Putamen (tissue), 1 donor: ENCODE measurements around the gene TXNDC17.
"Not testable (repeated sequence)": the region's sequence is repeated elsewhere in the genome, so short reads cannot be mapped to it uniquely, and the experiment has no call there.

Source experiments
- DNase-seq: peaks from one replicate; pipeline ENCODE4 v3.0.0-alpha.2; 2016; ENCODE audit warnings: low spot score

TXNDC17 gene

GRCh38 chr17:6640536-6641246 lies at the start of gene TXNDC17, which contains the start of gene KIAA0753:
TXNDC17 (plus strand) TSS chr17:6641060; CDS start chr17:6641083, 23 bp downstream.
KIAA0753 (minus strand) TSS chr17:6640711; CDS start chr17:6635103, 5,608 bp downstream.
- peak; percentile 88 for DNase-seq

- no peak for DNase-seq
These were observed 49.2 kb upstream of the TXNDC17 start for GRCh38 chr17:6591599-6592158.

GRCh38 chr17:6592173-6592572 lies 48.7 kb upstream of the TXNDC17 start:
- no peak for DNase-seq

- DNase-seq, result not testable (repeated sequence)
These were observed 47.5 kb upstream of the TXNDC17 start for GRCh38 chr17:6593371-6593770.

GRCh38 chr17:6596081-6596480 lies 44.8 kb upstream of the TXNDC17 start:
- no peak for DNase-seq

- DNase-seq, result no peak
These were observed 44.3 kb upstream of the TXNDC17 start for GRCh38 chr17:6596511-6596910.

- no peak for DNase-seq
These were observed 43.9 kb upstream of the TXNDC17 start for GRCh38 chr17:6596941-6597340.

- DNase-seq, result no peak
These were observed 43.1 kb upstream of the TXNDC17 start for GRCh38 chr17:6597727-6598126.

GRCh38 chr17:6599364-6599763 lies 41.5 kb upstream of the TXNDC17 start:
- DNase-seq, result peak; percentile 58

GRCh38 chr17:6602141-6602540 lies 38.7 kb upstream of the TXNDC17 start:
- DNase-seq, result no peak

GRCh38 chr17:6603744-6604325 lies 37.0 kb upstream of the TXNDC17 start:
- DNase-seq, result no peak

- no peak for DNase-seq
These were observed 35.7 kb upstream of the TXNDC17 start for GRCh38 chr17:6605142-6605541.

- DNase-seq, result no peak
These were observed 32.5 kb upstream of the TXNDC17 start for GRCh38 chr17:6608321-6608720.

- no peak for DNase-seq
These were observed 30.8 kb upstream of the TXNDC17 start for GRCh38 chr17:6610011-6610410.

- DNase-seq, result no peak
These were observed 29.6 kb upstream of the TXNDC17 start for GRCh38 chr17:6611231-6611630.

- DNase-seq, result no peak
These were observed 16.9 kb upstream of the TXNDC17 start for GRCh38 chr17:6623941-6624340.

- no peak for DNase-seq
These were observed 14.2 kb upstream of the TXNDC17 start for GRCh38 chr17:6626616-6627015.

- DNase-seq, result no peak
These were observed 13.8 kb upstream of the TXNDC17 start for GRCh38 chr17:6627019-6627418.

- DNase-seq, result no peak
These were observed 10.5 kb upstream of the TXNDC17 start for GRCh38 chr17:6630390-6630789.

GRCh38 chr17:6632530-6632929 lies 8.3 kb upstream of the TXNDC17 start:
- DNase-seq, result no peak

- no peak for DNase-seq
These were observed 7.6 kb upstream of the TXNDC17 start for GRCh38 chr17:6633263-6633662.

GRCh38 chr17:6636105-6636504 lies 4.8 kb upstream of the TXNDC17 start:
- DNase-seq, result no peak
